GM12864 (cell line): ENCODE data around the gene SLC22A1.

Experiments used
- DNase-seq: peaks from one replicate; pipeline ENCODE4 v3.0.0-alpha.2; 2011; ENCODE audit warnings: low read depth
- H3K4me3 ChIP-seq: 2 replicates; pipeline ENCODE4 v1.5.1; 2011; ENCODE audit warnings: mild to moderate bottlenecking, low read depth, low read length, control low read depth
- TF ChIP-seq, protein P1 (sequence below): IDR thresholded peaks from 2 replicates; pipeline ENCODE4 v1.5.1; 2011; ENCODE audit warnings: low read depth, mild to moderate bottlenecking, moderate library complexity, low read length, control low read depth, inconsistent platforms; ENCODE audit errors: missing control alignments

Gene SLC22A1

DNA sequence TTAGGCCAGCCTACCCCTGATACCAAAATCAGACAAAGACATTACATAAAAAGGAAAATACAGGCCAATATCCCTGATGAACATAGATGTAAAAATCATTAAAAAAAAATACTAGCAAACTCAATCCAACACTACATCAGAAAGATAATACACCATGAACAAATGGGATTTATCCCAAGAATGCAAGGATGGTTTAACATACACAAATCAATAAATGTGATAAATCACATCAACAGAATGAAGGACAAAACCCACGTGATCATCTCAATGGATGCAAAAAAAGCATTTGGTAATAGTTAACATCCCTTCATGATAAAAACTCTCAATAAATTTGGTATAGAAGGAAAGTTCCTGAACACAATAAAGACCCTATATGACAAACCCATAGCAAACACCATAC lies 73.2 kb downstream of the SLC22A1 start:
- no peak for DNase-seq
- no peak overlapping the region for H3K4me3 ChIP-seq
- TF ChIP-seq, protein P1, sequence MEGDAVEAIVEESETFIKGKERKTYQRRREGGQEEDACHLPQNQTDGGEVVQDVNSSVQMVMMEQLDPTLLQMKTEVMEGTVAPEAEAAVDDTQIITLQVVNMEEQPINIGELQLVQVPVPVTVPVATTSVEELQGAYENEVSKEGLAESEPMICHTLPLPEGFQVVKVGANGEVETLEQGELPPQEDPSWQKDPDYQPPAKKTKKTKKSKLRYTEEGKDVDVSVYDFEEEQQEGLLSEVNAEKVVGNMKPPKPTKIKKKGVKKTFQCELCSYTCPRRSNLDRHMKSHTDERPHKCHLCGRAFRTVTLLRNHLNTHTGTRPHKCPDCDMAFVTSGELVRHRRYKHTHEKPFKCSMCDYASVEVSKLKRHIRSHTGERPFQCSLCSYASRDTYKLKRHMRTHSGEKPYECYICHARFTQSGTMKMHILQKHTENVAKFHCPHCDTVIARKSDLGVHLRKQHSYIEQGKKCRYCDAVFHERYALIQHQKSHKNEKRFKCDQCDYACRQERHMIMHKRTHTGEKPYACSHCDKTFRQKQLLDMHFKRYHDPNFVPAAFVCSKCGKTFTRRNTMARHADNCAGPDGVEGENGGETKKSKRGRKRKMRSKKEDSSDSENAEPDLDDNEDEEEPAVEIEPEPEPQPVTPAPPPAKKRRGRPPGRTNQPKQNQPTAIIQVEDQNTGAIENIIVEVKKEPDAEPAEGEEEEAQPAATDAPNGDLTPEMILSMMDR: no peak

DNA sequence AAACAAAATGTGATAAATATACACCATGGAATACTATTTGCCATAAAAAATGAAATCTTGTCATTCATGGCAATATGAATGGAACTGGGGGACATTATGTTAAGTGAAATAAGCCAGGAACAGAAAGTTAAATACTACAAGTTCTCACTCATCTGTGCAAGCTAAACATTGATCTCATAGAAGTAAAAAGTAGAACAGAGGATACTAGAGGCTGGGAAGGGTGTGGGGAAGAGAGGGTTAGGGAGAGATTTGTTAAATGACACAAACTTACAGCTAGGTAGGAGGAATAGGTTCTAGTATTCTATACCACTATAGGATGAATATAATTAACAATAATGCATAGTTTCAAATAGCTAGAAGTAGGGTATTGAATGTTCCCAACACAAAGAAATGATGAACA lies 76.0 kb downstream of the SLC22A1 start:
- no peak overlapping the region for H3K4me3 ChIP-seq
- no peak for DNase-seq
- TF ChIP-seq, protein P1: no peak

DNA sequence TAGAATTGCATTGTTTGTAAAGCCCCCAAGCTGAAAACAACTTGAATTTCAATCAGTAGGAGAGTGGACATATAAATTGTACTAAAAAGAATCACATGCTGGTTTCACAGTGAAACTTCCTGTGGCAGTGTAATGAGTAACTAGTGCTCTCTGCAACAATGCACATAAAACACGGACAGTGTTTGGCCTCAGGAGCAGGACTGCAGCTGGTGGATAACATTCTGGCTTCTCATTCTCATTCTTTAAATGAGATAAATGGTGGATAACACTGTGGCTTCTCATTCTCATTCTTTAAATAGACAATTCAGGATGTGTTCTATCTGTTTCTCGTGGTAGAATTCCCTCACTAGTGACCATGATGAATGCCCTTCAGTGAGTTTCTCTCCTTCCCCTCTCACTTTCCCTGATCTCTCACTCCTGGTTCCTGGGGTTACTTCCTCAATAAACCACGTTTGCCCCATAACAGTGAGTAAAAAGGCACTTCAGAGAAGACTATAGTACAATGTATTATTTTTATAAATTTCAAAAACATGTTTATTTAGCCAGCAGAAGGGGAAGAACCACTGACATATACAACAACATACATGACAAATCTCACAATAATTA lies 77.1 kb downstream of the SLC22A1 start:
- no peak overlapping the region for H3K4me3 ChIP-seq
- no peak for DNase-seq
- TF ChIP-seq, protein P1: no peak

DNA sequence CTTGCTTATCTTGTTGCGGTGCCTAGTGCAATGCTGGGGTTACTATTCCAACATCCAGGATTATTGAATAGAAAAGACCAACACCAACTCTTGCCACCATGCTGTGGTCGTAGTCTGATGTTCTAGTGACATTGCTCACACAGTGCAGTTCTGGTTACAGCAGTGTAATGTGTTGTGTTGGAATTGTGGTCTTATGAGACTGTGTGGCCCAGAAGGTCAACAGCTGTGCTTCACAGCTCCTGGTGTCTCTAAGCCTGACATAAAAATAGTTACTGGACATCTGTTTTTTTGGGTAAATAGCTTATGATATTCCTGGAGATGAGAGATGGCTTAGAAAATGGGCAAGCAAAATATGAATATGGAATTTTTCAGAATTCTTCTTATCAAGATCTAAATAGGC lies 79.4 kb downstream of the SLC22A1 start:
- TF ChIP-seq, protein P1: no peak
- H3K4me3 ChIP-seq: no peak overlapping the region
- no peak for DNase-seq

DNA sequence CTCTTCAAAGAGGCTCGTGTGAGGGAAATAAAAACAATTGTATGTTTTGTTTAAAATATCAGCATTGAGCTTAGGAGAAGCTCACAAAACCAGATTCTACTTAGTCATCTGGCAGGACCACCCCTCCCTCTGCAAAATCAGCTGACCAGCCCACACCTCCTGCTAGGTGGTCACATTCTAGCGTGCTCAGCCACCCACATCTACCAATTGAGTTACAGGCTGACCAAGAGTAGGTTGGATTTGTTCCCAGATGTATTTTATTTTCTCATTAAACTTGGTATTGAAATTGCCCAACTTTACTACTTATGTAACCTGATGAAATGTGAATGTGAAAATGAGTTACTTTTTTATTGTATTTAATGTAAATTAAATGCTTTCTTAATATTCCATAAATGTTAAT lies 80.8 kb downstream of the SLC22A1 start:
- TF ChIP-seq, protein P1: no peak
- H3K4me3 ChIP-seq: no peak overlapping the region
- no peak for DNase-seq

DNA sequence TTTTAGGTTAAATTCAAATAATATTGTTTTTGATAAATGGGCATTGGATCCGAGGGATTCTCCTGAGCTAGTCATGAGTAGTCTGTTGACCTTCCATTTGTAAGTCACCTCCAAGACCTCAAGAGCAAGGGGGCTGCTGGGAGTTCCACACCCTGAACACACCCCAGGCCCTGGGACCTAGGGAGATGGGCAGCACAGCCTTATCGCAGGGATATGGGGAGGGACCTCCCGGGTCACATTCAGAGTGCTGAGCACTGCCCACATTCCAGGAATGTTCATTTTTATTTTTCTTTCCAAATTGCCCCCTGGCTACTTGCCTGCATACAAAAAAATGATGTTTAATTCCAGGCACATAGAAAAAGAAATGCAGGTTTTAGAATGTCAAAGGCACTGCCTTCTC lies 81.5 kb downstream of the SLC22A1 start:
- TF ChIP-seq, protein P1: no peak
- H3K4me3 ChIP-seq: no peak overlapping the region
- no peak for DNase-seq

DNA sequence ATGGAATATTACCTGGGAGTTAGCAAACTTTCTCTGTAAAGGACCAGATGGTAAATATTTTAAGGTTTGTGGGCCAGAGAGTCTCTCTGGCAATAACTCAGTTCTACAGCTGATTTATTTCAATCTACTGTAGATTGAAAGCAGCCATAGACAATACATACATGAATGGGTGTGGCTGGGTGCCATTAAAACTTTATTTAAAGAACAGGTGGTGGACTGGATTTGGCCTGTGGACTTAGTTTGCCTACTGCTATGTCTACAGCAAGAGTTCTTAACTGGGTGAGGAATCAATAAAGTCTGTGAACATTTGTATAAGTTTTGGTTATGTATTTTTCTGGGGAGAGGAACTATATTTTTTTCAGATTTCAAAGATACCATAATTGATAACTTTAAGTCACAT lies 81.9 kb downstream of the SLC22A1 start:
- TF ChIP-seq, protein P1: no peak

More for the DNA sequence above, 81.9 kb downstream of the SLC22A1 start:
- DNase-seq: no peak
- H3K4me3 ChIP-seq: no peak overlapping the region
